ENCODE measurements around the gene C15orf40.

The C15orf40 gene

DNA sequence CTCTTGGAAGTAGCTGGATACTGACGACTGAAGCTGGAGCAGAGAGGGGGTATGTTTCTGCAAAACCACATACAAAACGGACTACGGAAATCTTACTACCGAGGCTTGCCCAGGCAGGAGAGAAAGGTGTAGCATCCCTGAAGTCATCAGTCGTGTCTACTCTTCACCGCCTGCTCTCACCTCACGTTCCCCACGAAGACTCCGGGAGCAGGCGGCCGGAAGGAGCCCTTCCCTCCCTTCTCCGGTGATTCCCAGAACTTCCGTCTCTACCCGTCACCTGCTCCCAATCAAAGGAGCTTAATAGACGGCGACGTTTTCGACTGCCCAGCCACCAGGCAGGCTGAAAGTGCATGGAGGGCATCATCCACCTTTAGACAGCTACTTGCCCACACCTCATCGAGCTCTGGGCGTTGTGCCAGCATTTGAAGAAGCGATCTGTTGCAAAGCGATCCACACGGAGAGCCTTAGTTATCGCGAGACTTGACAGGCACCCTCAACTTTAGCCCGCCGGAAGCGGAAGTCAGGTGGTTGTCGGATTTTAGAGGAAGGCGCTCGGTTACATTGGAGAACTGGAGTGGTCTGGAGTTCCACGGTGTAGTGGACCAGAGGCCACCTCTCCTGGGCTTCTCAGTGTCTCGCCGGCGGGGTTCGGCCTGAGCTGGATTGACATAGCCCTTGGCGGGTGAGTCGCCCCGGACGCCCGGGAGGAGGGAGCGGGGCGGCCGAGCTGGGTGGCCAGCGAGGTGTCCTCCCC is 25.6 kb downstream of the C15orf40 start, which contains the start of gene RAMAC (continued):
- peak; percentile 94 for TF ChIP-seq ZBTB11 (tag by site-specific recombination; conservative IDR thresholded peaks at IDR 0.05; ENCODE audit: low read depth)
- no peak for TF ChIP-seq ZNF404 (tag by site-specific recombination; IDR thresholded peaks at IDR 0.05)
- TF ChIP-seq YY1 (tag by site-specific recombination; IDR thresholded peaks at IDR 0.05): 0 out of 2 replicates have a peak, but pooled peaks have one; percentile 13
- peak; percentile 58; the same call in 1 of the 2 replicates for TF ChIP-seq ZNF394 (tag by site-specific recombination; IDR thresholded peaks at IDR 0.05; ENCODE audit: borderline replicate concordance)
- TF ChIP-seq, protein P1, sequence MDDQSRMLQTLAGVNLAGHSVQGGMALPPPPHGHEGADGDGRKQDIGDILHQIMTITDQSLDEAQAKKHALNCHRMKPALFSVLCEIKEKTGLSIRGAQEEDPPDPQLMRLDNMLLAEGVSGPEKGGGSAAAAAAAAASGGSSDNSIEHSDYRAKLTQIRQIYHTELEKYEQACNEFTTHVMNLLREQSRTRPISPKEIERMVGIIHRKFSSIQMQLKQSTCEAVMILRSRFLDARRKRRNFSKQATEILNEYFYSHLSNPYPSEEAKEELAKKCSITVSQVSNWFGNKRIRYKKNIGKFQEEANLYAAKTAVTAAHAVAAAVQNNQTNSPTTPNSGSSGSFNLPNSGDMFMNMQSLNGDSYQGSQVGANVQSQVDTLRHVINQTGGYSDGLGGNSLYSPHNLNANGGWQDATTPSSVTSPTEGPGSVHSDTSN (CRISPR knock-in tag; IDR thresholded peaks at IDR 0.05): peak; percentile 51; the same call in 1 of the 2 replicates
- TF ChIP-seq ZBTB8A (tag by site-specific recombination; IDR thresholded peaks at IDR 0.05): peak; percentile 33; the same call in 1 of the 2 replicates
- no peak for TF ChIP-seq ZNF426 (tag by site-specific recombination; IDR thresholded peaks at IDR 0.05)
- peak; percentile 51; the same call in 1 of the 2 replicates for TF ChIP-seq IKZF3 (tag by site-specific recombination; IDR thresholded peaks at IDR 0.05)
- peak; percentile 93 for TF ChIP-seq ZNF335 (tag by site-specific recombination; conservative IDR thresholded peaks at IDR 0.05)
- TF ChIP-seq, protein P2, sequence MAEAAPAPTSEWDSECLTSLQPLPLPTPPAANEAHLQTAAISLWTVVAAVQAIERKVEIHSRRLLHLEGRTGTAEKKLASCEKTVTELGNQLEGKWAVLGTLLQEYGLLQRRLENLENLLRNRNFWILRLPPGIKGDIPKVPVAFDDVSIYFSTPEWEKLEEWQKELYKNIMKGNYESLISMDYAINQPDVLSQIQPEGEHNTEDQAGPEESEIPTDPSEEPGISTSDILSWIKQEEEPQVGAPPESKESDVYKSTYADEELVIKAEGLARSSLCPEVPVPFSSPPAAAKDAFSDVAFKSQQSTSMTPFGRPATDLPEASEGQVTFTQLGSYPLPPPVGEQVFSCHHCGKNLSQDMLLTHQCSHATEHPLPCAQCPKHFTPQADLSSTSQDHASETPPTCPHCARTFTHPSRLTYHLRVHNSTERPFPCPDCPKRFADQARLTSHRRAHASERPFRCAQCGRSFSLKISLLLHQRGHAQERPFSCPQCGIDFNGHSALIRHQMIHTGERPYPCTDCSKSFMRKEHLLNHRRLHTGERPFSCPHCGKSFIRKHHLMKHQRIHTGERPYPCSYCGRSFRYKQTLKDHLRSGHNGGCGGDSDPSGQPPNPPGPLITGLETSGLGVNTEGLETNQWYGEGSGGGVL (tag by site-specific recombination; IDR thresholded peaks at IDR 0.05): no peak
- TF ChIP-seq SALL2 (tag by site-specific recombination; IDR thresholded peaks at IDR 0.05; ENCODE audit: borderline replicate concordance): no peak
- peak; percentile 32; the same call in 1 of the 2 replicates for TF ChIP-seq HOXD13 (CRISPR knock-in tag; IDR thresholded peaks at IDR 0.05; ENCODE audit: borderline replicate concordance)
- no peak for TF ChIP-seq ZSCAN23 (tag by site-specific recombination; IDR thresholded peaks at IDR 0.05)
- no peak for TF ChIP-seq ZNF350 (tag by site-specific recombination; IDR thresholded peaks at IDR 0.05)
- 0 out of 2 replicates have a peak, but pooled peaks have one; percentile 44 for TF ChIP-seq KLF8 (tag by site-specific recombination; IDR thresholded peaks at IDR 0.05)
- TF ChIP-seq, protein P3, sequence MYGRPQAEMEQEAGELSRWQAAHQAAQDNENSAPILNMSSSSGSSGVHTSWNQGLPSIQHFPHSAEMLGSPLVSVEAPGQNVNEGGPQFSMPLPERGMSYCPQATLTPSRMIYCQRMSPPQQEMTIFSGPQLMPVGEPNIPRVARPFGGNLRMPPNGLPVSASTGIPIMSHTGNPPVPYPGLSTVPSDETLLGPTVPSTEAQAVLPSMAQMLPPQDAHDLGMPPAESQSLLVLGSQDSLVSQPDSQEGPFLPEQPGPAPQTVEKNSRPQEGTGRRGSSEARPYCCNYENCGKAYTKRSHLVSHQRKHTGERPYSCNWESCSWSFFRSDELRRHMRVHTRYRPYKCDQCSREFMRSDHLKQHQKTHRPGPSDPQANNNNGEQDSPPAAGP (tag by site-specific recombination; IDR thresholded peaks at IDR 0.05): peak; percentile 61; the same call in 1 of the 2 replicates
- TF ChIP-seq ZBTB17 (tag by site-specific recombination; IDR thresholded peaks at IDR 0.05): peak; percentile 96
- TF ChIP-seq SETDB1 (IDR thresholded peaks at IDR 0.05; ENCODE audit: insufficient read length, low read length): peak; percentile 85
- TF ChIP-seq SP3 (tag by site-specific recombination; IDR thresholded peaks at IDR 0.05): peak; percentile 35
- TF ChIP-seq KLF7 (tag by site-specific recombination; IDR thresholded peaks at IDR 0.05; ENCODE audit: borderline replicate concordance): no peak
